Midbrain (tissue), 1 donor: ENCODE results near the gene NCKAP5.
"Not testable (repeated sequence)": the region's sequence is repeated elsewhere in the genome, so short reads cannot be mapped to it uniquely, and the experiment has no call there.

Experiments
- DNase-seq: peaks from one replicate; lab custom pipeline; 2025; lab: John Stamatoyannopoulos, UW

Gene NCKAP5

DNA sequence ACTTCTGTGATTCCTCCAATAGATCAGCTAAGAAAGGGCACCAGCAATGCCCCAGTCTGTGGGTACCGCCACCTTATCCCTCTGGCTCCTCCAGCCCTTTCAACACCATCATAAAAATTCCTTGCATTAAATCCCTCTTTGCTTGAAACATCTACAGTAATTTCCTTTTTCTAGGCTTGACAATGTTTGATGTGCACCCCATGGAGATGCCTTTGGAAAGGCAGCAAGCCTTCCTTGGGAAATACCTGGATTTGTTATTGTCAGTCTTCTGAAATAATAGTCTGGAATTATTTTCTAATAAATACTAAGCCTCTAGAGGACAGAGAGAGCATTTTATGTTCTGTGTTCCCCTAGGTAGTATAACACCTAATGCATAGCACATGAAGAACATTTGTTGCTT is 46.1 kb downstream of the NCKAP5 start:
- no peak for DNase-seq

DNA sequence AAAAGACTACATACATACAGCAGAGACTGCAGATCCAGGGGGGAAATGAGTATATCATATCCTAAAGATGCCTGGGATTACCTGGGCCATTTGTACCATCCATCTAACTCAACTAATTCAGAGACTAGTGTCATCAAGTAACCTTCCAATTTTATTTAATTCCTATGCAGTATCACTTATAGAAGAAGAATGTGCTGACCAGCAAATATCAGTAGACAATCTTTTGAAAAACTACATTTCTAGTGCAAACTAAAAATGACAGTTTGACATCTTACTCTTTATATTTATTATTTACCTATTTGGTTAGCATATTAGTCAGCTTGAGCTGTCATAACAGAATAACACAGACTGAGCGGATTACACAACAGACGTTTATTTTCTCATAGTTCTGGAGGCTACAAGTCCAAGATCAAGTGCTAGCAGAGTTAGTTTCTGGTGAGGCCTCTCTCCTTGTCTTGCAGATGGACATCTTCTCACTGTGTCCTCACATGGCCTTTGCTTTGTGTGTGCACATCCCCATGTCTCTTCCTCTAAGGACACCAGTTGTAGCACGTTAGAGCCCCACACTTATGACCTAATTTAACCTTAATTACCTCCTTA is 47.0 kb downstream of the NCKAP5 start:
- DNase-seq: no peak

DNA sequence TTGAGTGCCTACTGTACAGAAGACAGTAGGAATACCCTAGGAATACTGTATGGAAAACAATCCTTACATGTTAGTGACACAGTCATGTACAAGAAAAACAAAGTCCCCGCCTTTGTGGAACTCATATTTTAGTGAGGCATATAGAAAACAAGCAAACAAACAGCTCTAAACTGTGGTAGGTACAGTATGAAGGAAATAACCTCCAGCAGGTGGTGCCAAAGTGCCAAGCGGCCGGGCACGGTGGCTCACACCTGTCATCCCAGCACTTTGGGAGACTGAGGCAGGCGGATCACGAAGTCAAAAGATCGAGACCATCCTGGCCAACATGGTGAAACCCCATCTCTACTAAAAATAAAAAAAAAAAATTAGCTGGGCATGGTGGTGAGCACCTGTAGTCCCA is 48.6 kb downstream of the NCKAP5 start:
- not testable (repeated sequence) for DNase-seq

DNA sequence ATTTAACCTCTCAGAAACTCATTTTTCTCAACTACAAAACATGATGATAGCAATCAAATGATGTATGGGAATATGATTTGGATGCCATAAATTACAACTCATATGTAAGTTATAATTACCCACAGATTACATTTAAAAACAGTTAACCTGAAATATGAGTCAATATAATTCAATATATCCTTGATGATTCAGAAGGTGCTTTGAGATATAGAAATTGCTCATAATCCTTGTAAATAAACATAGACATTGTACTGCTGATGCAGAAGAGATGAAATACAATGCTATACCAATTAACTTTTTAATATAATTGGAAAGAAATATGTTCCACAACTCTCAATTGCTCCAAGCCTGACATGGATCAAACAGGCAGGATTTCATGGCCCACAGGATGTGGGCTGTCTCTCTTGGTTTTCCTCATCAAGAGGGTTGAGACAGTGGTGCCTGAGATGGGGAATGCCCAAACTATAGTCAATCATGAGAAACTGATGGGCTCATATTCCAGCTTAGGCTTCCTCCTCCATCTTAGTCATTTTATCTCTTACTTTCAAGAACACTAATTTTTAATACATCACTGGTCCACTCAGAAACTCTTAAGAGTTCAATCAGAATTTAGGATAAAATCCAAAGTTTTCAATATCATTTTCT is 49.4 kb downstream of the NCKAP5 start:
- no peak for DNase-seq

DNA sequence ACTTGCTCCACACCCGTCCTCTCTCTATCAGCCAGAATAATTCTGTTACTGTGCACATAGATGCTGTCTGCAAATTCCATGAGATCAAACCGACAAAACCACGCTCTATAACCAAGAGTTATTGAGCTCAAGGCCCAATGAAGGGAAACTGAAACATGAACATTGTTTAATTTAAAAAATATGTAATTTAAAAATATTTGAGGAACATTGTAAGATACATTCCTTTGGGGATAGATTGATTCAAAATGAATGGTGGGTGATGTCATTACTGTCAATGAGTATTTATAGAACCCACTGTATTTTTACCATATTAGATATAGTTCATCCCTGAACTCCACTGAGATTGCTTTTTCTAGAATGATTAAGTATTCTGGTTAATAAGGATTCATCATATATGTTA is 50.4 kb downstream of the NCKAP5 start:
- no peak for DNase-seq

DNA sequence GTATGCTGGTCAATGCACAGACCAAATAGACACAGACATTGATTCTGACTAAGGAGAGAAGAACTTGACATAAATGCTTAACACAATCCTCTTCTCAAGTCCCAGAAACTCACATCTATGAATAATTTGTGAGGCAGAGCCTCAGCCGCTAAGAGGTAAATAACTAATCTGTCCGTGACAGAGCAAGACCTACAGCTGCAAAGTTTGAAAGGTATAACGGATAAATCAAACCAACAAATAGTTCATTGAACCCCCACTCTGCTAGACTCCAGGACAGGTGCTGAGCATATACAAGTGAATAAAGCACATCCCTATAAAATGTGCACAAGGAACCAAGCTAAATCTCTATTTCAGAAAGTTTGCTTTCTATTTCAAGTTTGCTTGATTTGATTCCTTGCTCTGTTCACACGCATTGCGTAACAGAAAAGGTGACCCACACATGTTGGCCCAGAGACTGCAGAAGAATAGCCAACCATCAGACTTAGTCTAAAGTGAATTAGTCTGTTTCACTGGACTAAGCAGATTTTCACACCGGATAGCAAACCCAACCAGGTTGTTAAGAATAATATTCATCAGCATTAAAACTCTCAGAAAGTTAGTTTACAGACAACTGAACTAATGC is 51.7 kb downstream of the NCKAP5 start:
- no peak for DNase-seq

DNA sequence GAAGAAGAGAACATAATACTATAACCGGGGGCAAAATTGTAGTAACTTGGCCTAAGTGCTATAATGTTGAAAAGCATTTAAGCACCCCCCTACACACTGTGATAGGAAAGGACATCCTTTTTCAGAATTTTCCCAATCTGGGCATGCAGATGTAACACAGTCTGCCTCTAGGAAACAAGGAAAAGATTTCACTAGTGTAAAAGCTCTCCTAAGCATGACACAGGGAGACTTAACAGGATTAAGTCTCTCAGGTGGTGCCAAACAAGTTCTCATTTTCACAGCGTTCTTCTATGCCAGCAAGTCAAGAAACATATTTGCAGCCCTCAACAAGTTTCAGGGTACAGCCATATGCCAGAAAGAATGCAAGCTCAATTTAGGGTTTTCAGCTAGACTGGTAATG is 53.0 kb downstream of the NCKAP5 start:
- DNase-seq: no peak

DNA sequence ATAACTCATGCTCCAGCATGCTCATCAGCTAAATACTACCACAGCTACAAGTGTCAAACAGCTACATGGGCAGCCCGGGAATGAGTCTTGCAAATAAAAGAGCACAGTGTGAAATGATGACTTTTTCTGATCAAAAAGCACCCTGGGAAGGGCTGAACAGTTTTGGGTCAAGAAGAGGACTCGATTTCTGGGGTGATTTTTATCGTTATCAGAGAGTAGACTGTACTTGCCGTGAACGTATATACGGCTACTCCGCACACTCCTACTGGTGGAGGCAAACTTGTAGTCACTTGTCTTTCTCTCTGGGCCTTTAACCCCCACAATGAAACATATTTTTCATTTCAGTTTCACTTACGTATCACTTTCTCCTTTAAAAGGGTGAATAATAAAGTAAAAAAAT is 54.4 kb downstream of the NCKAP5 start:
- no peak for DNase-seq

DNA sequence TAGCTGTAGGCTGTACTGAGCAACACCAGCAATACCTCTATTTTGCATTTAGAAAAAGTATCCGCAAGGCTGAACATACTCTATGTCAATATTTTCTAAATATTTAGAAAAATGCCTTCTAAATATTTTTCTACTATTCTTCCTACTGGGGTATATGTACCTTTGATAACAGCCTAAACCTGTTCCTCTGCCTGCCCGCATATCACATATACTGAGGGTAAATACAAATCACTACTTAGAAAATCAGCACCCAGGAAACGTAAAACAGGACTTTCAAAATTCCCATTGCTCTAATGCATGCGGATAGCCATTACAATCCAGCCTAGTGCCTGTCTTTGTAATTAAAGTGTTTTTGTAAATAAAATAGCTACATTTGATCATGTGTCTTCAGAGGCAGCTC is 56.1 kb downstream of the NCKAP5 start:
- no peak for DNase-seq

DNA sequence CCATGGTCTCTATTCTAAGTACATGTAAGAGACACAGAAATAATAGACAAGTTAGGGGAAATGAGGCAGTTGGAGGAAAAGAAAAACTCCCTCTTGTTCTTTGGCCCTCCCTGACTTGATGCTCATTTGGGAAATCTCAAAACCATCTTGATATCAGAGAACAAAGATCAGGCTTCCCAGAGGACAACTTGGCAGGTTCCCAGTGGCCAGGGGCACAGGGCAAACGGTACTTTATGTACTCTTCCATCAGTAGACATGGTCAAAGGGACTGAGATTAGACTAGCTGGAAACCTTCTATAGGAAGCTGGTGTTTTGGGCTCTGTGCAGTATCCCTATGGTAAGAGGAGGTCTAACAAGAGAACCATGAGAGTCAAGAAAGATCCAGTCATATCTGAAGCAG is 56.6 kb downstream of the NCKAP5 start:
- no peak for DNase-seq

DNA sequence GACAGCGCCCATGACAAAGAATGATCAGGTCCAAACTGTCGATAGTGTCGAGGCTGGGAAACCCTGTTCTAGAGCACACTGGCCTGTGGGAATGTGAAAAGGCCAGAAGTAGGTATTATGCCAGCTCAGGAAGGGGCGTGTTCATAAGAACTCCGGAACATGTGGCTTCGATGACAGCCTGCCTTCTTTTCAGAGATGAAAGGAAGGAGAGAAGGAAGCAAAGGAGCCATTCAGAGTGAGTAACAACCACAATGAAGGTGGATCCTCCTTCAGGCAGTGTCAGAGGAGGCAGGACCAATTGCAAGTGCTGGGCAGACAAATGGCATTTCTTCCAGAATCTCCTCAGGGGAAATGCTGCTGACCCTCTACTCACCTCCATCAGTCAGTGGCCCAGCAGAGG is 58.5 kb downstream of the NCKAP5 start:
- DNase-seq: no peak

DNA sequence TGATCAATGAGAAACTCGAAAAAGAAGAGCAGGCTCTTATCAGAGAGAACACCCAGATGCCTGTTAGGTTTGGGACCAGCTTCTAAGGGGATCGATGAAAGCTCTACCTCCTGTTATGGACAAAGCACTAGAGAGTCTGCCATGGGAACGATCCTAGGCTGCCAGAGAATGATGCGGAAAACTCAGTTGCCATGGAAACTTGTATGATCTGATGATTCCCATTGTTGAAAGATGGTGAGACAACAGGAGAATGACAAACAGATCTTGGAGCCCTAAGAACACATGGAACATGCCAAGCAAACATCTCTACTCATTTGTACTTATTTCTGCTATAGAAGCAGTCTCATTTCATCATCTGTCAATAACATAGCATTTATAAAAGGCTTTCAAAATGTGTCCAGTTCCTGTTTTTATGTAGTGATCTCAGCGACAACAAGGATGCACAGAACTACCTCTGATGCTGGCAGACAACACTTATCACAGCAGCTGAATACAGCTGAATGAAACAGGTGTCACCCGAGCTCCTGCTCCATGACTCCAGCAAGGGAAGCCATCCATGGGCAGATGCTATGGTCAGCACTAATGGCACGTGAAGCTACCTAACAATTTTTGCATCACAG is 59.6 kb downstream of the NCKAP5 start:
- no peak for DNase-seq

DNA sequence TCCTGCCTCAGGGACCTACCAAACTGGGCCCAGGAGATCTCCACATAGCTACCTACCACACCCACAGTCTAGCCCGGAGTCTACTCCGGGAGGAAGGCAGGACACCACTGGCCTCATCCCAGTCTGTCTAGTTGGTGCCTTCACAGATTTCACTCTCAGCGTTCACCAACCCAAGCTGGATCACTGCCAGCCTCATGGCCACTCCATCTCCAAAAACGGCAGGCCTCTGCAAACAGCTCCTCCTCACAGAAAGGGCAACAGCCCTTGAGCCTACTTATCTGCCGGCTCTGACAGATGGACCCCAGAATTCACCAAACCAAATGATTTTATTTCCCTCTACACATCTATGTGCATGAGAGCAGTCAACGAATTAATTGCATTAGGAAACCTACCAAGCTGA is 61.3 kb downstream of the NCKAP5 start:
- DNase-seq: no peak

DNA sequence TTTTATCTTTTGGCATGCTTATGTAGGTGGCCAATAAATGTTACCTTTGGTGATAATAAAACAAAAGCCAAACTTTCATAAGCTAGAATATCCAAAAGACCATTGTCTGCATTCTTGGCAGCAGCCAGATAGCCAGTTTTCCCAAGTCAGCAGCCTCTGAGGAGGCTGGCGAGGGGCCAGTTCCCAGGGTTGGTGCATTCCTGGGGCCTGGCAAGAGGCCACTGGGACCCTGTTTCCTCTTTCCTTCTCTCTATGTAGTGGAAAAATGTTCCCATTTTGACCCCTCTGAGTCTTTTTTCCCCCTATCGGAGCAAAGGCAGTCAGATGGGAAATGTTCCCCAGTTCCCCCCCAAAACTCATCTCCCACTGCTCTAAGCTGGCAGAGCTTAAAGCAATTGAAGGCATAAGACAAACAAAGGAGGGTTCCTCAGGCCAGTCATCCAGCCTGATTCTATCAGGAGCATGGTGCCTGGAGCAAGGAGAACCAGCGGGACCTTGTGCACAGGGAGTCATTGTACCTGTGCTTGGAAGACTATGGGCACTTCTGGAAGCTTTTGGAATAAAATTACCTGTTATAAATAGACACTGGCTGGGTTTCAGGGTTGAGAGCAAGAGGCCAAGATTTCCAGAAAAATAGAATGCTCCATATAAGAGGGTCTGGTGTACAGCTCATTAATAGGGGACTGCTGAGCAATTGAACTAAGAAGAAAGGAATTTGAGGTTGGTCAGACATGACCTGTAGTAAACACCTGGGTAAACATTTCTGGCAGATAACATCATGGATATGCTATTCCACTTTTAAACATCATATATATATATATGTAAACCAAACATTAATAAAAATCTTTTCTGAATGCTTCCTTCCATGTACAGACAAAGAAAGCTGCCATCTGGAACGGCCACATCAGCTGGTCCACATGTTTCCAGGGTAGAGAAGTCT is 63.4 kb downstream of the NCKAP5 start:
- no peak for DNase-seq

DNA sequence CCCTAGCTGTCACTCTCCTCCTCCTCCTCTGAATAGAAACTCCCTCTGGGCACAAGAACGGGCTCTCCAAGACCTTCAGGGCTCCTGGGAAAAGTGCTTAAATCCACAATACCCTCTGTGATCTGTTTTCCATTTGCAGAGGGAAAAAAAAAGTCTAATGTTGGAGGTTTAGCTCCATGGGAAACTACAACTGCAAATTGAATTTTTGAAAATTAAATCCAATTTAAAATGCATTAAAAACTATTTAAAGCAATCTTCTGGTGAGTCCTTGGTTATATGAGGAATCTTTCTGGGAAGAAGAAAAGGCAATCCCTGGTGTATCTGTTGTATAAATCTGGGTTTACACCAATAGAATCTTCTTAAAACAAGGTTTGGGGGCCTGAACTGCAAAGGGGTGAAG is 64.3 kb downstream of the NCKAP5 start:
- DNase-seq: no peak

DNA sequence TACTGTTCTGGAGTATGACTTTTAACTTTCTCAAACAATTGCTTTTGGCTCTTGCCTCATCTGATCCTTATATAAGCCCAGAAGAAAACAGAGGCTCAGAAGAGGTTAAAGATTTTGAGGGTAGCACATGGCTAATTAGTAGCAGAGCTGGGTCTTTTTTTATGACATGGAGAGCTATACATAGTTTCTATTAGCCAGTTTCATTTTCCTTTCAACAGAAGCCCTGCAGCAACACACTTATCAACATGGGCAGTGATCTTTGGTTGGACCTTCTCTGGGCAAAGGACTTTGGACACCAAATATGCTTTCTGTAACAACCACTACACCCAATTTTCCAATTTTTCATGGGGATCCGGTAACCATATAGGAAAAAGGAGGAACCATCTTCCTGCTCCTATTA is 64.9 kb downstream of the NCKAP5 start:
- no peak for DNase-seq

DNA sequence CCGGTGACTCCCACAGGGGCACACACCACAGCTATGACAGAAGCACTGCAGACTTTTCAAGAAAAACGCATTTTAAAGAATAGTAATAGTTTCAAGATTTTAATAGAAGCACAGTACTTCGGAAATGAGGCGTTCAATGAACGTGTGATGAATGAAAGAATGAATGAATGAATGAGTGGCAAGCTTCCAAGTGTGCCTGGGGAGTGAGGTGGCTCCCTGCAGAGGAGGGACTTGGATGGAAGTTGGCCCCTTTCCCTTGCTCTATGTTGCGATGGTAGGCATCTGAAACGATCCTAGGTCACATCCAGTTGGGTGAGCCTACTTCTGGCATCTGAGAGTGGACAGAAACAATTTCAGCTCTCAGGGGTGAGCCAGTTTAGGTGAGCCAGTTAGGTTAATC is 65.6 kb downstream of the NCKAP5 start:
- DNase-seq: no peak

DNA sequence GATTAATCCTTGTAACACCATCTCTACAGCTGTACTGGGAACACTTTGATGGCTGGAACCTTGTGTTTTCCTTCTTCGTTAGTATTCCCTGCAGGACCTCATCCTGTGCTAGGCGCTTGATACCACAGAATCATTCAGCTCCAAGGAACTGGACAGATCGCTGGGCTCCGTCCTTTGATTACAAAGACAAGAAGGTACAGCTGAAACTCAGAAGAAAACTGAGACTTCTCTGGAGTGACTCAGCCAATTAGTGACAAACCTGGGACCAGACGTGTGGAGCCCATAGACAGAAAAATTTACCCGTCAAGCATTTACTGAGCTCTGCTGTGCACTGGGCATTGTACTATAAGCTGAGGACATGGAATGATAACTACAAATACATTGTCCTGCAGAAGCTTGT is 67.3 kb downstream of the NCKAP5 start:
- no peak for DNase-seq

DNA sequence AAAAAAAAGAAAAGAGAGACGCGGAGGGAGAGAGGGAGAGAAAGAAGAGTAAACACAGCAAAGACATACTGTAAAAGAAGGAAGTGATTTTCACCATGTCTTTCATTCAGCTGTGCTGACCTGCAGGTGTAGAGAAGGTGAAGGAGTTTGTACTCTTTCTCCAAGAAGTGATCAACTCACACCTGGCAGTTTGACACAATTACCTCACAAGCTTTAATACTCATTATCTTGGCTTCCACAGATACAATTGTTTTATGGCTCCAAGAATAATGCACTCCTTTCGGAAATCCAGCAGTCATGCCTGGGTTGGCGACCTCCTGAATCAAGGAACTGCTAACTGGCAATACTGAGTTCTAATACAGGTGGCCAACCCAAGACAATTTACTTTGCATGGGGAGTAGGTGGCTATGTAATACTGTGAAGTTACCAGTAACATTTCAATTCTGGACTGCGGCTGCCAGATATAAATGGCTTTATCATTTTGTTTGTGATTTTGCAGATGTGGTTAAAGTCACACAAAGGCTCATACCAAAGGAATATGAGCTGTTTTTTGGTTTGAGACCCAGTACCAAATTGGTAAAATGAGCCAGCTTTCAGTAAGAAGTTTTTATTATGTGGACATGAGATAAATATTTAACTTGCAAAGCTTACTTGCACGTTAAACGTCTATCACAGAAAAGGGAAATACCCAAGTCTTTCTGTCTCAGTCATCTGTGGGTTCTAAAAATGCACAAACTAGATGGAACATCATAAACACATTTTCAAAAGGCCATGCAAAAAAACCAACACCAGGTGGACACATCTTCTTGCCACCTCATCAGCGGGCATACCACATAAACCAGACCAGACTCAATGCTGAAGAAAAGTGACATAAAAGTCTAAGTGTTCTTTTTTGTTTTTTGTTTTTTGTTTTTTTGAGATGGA is 69.3 kb downstream of the NCKAP5 start:
- DNase-seq: no peak

DNA sequence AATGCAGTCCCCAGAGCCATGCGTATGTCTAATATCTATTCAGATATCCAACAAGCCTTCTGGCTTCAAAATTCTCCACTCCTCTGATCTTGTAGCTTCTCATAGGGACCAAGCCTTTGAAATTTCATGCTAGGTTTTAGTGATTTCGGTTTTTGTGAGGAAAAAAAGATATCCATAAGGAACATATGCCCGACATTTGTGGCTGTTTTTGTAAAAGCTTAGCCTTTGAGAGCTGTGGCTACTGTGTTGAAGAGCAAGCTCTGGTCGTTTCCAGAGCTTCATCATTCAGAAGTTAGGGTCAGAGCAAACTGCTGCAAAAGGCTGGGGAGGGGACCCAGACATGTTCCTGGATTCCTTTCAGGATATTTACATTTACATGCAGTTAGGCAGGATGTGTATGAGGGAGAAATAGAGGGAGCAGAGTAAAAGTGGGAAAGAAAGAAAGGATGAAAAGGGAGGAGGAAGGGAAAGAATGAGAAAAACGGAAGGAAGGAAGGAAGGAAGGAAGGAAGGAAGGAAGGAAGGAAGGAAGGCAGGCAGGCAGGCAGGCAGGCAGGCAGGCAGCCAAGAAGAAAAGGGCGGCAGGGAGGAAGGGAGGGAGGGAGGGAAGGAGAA is 70.2 kb downstream of the NCKAP5 start:
- no peak for DNase-seq
